Ovary (tissue), 9 donors: ENCODE data around the gene CCDC122. TPM values are rescaled to one million over a fixed set of nuclear protein-coding genes. Genes with fewer than 3 reads are reported as not detected.

ENCODE experiments used
- DNase-seq, 5 donors: peaks; one replicate each; pipeline ENCODE4 v3.0.0-alpha.2; 2019 to 2020
- H3K27ac ChIP-seq, 2 donors: fragments of 200-600 bp; one replicate each; pipeline versions ENCODE4 v1.5.1 to v1.8.0; 2019 to 2022
- H3K27me3 ChIP-seq: fragments of 200-600 bp; one replicate; pipeline ENCODE4 v1.8.0; 2022
- H3K36me3 ChIP-seq: fragments of 200-600 bp; sonication (generic); one replicate; pipeline ENCODE4 v1.5.1; 2019
- H3K4me1 ChIP-seq: one replicate; pipeline ENCODE4 v1.8.1; 2013; ENCODE audit warnings: mild to moderate bottlenecking, moderate library complexity; ENCODE audit not compliant: insufficient read depth
- H3K4me3 ChIP-seq: fragments of 200-600 bp; sonication (generic); one replicate; pipeline ENCODE4 v1.5.1; 2017
- H3K9me3 ChIP-seq, 2 donors: fragments of 200-600 bp in 1 of 2; sonication (generic) in 1 of 2; one replicate each; pipeline versions ENCODE4 v1.5.1 to v1.8.1; 2013 to 2019; ENCODE audit warnings: mild to moderate bottlenecking in 1 of 2, moderate library complexity in 1 of 2
- CTCF ChIP-seq, 3 donors: fragments of 450-650 bp in 2 of 3; fragments of 200-600 bp in 1 of 3; IDR thresholded peaks; one replicate each; pipeline versions ENCODE4 v1.5.1 to v1.8.0; 2016 to 2022; ENCODE audit warnings: antibody characterized with exemption in 3 of 3, mild to moderate bottlenecking in 1 of 3
- EP300 ChIP-seq: sonication (generic); formaldehyde crosslinking; IDR thresholded peaks from one replicate; pipeline ENCODE4 v1.6.1; 2017; ENCODE audit warnings: antibody characterized with exemption
- POLR2A ChIP-seq: fragments of 450-650 bp; IDR thresholded peaks from one replicate; pipeline ENCODE4 v1.6.1; 2017; ENCODE audit warnings: antibody characterized with exemption, mild to moderate bottlenecking, moderate library complexity
- WGBS, 3 donors: extraction: QIAGEN DNeasy Blood & Tissue Kit in 1 of 3; methylation state at CpG; one replicate each; pipeline versions ENCODE4 v1.1.5 to v1.1.7; 2013 to 2017; 5-methylcytosine and 5-hydroxymethylcytosine counted together
- intact Hi-C, 4 donors: fragments of 100-400 bp; cut with DNase I; formaldehyde crosslinking; loops; one replicate each; pipeline versions ENCODE4 v1.11.0 to v1.15.1; 2022 to 2023
- polyA plus RNA-seq, 2 donors: library from polyadenylated mRNA; stranded (reverse); fragments of 200-250 nt in 1 of 2; fragments of 350-450 nt in 1 of 2; fragmentation: Illumina TruSeq in 1 of 2; extraction: RNeasy Lipid Tissue Mini Kit (QIAGEN cat#74804) in 1 of 2; gene quantifications; one replicate each; pipeline ENCODE4 v1.2.3, GENCODE V29; 2013 to 2014
- total RNA-seq, 7 donors: library from RNA; depleted of rRNA in 2 of 7; stranded (reverse); fragments of >200 nt in 2 of 7; fragmentation: NEBNext Ultra II Directional in 3 of 7; extraction: Animal tissue kit (Norgen Biotek cat#: 25700) in 3 of 7; gene quantifications; one replicate each; pipeline versions ENCODE4 v1.1.0 to v1.2.4, GENCODE V29; 2016 to 2023
- donor health status: DM: no; HTN: no; CAD: no; lungs with moderate emphysema.
- donor health status: DM: no; HTN: no; CAD: no.
- donor health status: Bipolar disorder and iron deficiency.
- donor health status: DM: yes; HTN: yes; CAD: no.
- donor health status: DM: no; HTN: no; CAD: no.
- donor health status: DM: yes; HTN: yes; CAD: no.

The CCDC122 gene
- total and polyA plus RNA-seq, 9 donors = 4.2 to 15.2 (median 6.6) TPM

GRCh38 chr13:43910856-43911255, 31.3 kb upstream of the CCDC122 start:
- intact Hi-C loops = loop anchor here in 2 of 4 donors (10.0 kb wide), 3 partner anchors 144 to 544 kb away; no protein-coding TSS in a partner anchor
- H3K4me3 ChIP-seq = no peak overlapping the region
- TF ChIP-seq EP300 (no peak), CTCF (IDR thresholded peaks at IDR 0.05) (no peak), POLR2A (no peak)
- DNase-seq = no peak
- H3K9me3 ChIP-seq = no peaks in the 10 kb centered on the region
- H3K36me3 ChIP-seq = no peaks in the 10 kb centered on the region
- no peak overlapping the region for H3K27ac ChIP-seq
- H3K27me3 ChIP-seq = no peaks in the 10 kb centered on the region
- no peaks in the 10 kb centered on the region for H3K4me1 ChIP-seq

- Histone ChIP-seq H3K4me3 (no peak overlapping the region), H3K36me3 (no peaks in the 10 kb centered on the region), H3K9me3 (no peaks in the 10 kb centered on the region), H3K4me1 (no peaks in the 10 kb centered on the region), H3K27ac (no peak overlapping the region), H3K27me3 (no peaks in the 10 kb centered on the region)
- DNase-seq = no peak
- no peak for TF ChIP-seq EP300
- TF ChIP-seq CTCF (IDR thresholded peaks at IDR 0.05) = peak in 2 of 3 donors; percentile 36 to 57
- WGBS, 3 donors = 16 to 22% (median 20%) methylated on average over 2 of the region's 2 CpGs
- intact Hi-C loops = loop anchor here in 3 of 4 donors (5.0 to 10.0 kb wide), 4 partner anchors 136 to 1066 kb away; no protein-coding TSS in a partner anchor
Measured at GRCh38 chr13:43908156-43909126, 28.9 kb upstream of the CCDC122 start.

- no peak overlapping the region for H3K27ac ChIP-seq
- DNase-seq = peak in 1 of 5 donors; percentile 44
- no peaks in the 10 kb centered on the region for H3K27me3 ChIP-seq
- intact Hi-C loops = loop anchor here in 3 of 4 donors (5.0 to 10.0 kb wide), 4 partner anchors 139 to 1069 kb away; no protein-coding TSS in a partner anchor
- no peaks in the 10 kb centered on the region for H3K9me3 ChIP-seq
- no peaks in the 10 kb centered on the region for H3K4me1 ChIP-seq
- TF ChIP-seq EP300 = no peak
- TF ChIP-seq POLR2A = no peak
- TF ChIP-seq CTCF (IDR thresholded peaks at IDR 0.05) = peak in 2 of 3 donors; percentile 74 to 85
- WGBS, 3 donors = 0 to 2% (median 0%) methylated on average over 3 of the region's 3 CpGs
- no peak overlapping the region for H3K4me3 ChIP-seq
- no peaks in the 10 kb centered on the region for H3K36me3 ChIP-seq
Measured at GRCh38 chr13:43905435-43906031, 26.0 kb upstream of the CCDC122 start.

GRCh38 chr13:43895940-43896339, 16.4 kb upstream of the CCDC122 start:
- no peaks in the 10 kb centered on the region for H3K36me3 ChIP-seq
- H3K4me1 ChIP-seq = no peaks in the 10 kb centered on the region
- H3K9me3 ChIP-seq = no peaks in the 10 kb centered on the region
- no peak overlapping the region for H3K4me3 ChIP-seq
- no peak for TF ChIP-seq CTCF (IDR thresholded peaks at IDR 0.05)
- no peak for TF ChIP-seq EP300
- TF ChIP-seq POLR2A = no peak
- no peak overlapping the region for H3K27ac ChIP-seq
- intact Hi-C loops = no loop called here
- WGBS, 3 donors = 8 to 30% (median 14%) methylated on average over 2 of the region's 2 CpGs
- no peaks in the 10 kb centered on the region for H3K27me3 ChIP-seq
- DNase-seq = no peak
